Measurements from ENCODE around the gene NCOA3.

- TF ChIP-seq POLR2A (IDR thresholded peaks at IDR 0.05; ENCODE audit: low read length) = no peak
- TF ChIP-seq GATA1 (IDR thresholded peaks at IDR 0.05; ENCODE audit: low read depth, low read length) = no peak
These were observed 182.8 kb downstream of the NCOA3 start for GRCh38 chr20:47684306-47685080.
